Posterior vena cava (tissue), 2 donors: ENCODE measurements around the gene TGIF1. TPM values are rescaled to one million over a fixed set of nuclear protein-coding genes. Genes with fewer than 3 reads are reported as not detected.

ENCODE experiments used
- DNase-seq: peaks from one replicate; pipeline ENCODE4 v3.0.0-alpha.2; 2020; ENCODE audit warnings: low spot score
- intact Hi-C, 2 donors: fragments of 100-400 bp; cut with DNase I; formaldehyde crosslinking; loops; one replicate each; pipeline versions ENCODE4 v1.14.1 to v1.14.2; 2022 to 2023
- total RNA-seq, 2 donors: library from RNA; stranded (reverse); fragmentation: NEBNext Ultra II Directional; extraction: Animal tissue kit (Norgen Biotek cat#: 25700); gene quantifications; one replicate each; pipeline ENCODE4 v1.2.1, GENCODE V29; 2021
- donor health status: DM: yes; HTN: yes; CAD: no.
- donor health status: DM: yes; HTN: yes; CAD: no.

The TGIF1 gene
- total RNA-seq, 2 donors from 2014 or later = 25.9 to 30.0 TPM

DNA sequence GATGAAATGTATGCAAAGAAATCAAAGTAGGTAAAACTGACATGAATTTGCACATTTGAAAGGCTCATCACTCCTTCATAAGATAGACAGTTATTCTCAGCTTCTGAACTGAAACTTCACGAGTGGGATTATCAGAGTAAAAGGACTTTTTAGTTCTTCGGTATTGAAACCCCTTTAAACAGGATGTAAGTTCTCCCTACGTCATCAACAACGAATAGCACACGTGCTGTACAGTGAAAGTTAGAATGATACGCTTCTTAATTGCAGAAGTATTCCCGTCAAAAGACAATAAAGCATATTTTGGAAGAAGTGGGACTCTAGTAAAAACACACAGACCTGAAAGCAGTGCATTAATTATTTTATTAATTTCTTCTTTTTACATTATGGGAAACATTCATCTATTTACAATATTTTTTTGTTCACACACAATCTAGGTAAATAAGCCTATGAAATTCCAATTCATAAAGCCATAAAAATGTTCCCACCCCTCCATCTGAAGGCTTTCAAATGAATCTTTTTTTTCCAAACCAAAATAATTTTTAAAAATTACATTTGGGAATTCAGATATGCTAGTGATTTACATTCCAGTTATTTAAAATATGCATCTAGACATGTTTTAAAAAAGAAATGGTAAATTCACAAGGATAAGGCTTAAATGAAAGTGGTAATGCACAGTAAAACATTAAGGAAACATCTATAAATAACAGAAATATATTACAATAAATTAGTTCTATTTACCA lies 45.9 kb downstream of the TGIF1 start:
- intact Hi-C loops = no loop called here

DNA sequence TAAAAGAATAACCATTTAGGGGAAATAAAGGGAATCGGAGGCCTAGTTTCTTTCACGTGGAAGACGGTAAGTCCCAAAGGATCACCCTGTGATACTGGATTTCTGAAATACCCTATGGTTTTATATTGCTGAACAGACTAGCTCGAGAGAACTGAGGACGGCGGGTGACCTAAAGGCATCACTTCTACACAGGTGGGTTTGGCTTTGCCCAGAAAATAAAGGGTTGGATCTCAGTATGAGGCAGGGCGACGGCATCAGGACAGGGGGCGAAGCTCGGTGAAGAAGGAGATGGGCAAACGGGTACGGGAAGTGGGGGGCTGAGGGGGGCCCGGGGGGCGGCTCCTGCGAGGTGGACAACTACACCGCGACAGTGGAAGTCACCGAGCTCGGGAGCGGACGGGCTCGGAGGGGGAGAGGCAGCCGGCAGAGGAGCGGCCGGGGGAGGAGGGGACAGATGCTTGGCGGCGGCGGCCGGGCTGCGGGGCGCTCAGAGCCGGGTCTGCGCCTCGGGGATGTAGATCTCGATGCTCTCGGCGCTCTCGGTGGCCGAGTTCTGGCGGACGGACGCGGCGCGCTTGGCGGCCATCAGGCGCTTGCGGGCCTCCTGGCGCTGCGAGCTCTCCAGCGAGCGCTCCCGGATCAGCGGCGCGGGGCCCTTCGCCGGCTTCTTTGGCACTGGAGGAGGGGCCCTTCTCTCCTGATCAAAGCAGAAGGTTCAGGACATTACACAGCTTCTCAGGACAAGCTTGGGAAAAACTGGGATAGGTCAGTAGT lies 48.9 kb downstream of the TGIF1 start:
- intact Hi-C loops = no loop called here
- DNase-seq = peak; percentile 83

More for the DNA sequence above, 45.9 kb downstream of the TGIF1 start:
- no peak for DNase-seq

DNA sequence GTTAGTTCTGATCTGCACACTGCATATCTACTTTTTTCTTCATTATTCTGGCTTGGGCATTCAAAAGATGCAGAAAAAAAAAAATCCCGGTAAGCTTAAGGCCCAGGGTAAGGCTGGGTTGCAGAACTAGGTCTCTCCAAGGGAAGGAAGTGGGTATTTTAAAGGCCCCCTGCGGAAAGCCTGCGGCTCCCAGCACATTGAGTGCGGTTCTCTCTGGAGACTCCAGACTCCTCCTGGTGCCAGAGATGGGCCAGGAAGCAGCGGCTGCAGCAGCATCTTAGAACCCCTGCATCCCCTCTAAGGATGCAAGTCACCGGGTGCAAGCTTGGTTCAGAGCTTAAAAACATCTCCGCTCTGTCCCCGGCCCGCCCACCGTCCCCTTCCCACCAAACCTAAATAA lies 49.5 kb downstream of the TGIF1 start:
- intact Hi-C loops = no loop called here
- no peak for DNase-seq

DNA sequence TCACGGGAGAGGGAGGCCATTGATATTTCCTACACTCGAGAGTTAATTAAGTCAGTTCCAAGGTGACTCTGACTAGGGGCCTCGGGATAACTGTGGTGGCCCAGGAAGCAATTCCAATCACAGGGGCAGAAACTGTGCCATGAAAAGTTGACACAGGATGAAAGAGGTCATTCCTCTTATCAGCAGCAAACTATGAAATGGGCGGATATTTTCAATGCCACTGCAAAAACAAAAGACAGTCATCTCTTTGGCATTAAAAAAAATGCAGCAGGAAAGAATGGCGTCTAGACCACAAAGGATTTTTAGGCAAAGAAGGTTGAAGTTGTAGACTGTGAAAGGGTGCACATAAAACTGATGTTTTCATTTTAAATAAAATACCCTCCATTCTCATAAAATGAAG lies 50.0 kb downstream of the TGIF1 start:
- intact Hi-C loops = loop anchor here in 1 of 2 donors (5.0 kb wide), 1 partner anchor 48 kb away; the partner anchor contains the start of gene TGIF1
- DNase-seq = no peak

DNA sequence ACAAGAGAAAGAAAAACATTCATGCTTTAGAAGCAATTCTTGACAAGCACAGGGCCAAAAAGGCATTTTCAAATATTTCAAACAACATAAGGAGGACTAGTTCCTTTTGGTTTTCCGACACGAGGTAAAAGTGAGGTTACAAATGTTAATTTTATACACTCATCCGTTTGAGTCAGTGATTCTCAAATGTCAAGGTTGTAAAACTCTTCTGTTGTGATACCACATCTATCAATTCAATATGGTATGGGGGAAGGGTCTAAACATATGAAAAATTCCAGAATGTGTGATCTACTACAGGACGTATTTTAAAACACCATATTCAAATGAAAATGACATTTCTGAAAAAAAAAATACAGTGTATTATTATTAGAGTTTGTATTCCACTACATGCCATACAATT lies 52.7 kb downstream of the TGIF1 start:
- DNase-seq = no peak
- intact Hi-C loops = loop anchor here in 1 of 2 donors (5.0 kb wide), 1 partner anchor 50 kb away; the partner anchor contains the start of gene TGIF1

DNA sequence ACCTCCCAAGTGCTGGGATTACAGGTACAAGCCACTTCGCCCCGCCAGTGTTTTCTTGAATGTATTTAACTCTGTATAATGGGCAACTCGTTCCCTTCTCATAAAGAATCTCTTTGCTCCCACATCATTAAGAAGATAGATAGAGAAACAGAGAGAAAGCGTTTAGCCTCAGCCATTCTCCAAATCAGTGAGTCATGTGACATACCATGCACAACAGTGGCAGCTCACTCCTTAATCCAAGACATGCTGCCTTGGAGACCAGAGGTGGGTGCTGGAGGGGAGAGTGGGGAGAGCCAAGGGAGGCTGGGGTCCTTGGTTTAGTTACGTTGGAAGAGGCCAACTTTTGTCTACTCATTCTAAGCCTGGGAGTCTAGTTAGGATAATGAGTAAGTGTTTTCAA lies 54.7 kb downstream of the TGIF1 start:
- intact Hi-C loops = loop anchor here in 1 of 2 donors (5.0 kb wide), 1 partner anchor 52 kb away; the partner anchor contains the start of gene TGIF1

DNA sequence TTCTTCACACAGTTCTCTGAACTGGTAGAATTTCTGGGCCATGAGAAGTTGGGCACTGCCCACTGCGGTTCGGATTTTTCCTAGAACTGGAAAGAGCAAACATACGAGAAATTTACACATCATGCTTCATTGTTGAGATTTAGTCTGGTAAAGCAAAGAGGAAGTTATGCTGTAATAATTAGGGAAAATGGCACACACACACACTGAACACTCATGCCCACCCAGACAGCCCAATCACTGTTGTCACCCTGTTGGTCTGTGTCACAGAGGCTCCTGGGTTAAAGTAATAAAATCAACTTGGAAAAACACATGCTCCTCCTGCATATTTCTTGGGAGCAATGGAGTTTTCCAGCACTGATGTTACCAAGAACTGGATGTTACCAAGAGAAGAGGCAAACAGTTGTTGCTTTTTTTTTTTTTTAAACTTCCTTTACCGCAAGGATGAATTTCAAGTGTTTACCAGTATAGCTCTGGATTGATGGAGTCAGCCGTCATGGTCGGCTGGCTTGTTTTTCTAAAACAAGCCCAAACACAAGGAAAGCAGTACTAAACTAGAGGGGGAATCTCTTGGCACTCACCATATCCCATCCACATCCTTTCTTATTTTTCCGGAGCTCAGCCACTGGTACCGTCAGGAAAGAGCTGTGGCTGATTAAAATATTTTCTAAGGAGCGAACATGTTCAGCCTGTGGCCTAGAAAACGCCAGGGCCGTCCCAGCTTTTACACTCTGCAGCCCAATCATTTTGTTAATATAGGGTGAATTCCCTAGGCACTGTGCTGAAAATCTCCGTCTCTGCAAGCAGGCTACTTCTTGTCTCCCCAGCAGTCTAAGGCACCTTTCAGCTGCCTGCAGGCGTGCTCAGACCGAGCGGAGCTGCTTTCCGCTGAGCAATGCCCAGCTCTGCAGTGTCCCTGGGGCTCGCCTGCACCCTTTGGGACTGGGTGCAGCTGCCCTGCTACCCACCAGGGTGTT lies 58.9 kb downstream of the TGIF1 start:
- intact Hi-C loops = no loop called here
- DNase-seq = no peak

More for the DNA sequence above, 54.7 kb downstream of the TGIF1 start:
- no peak for DNase-seq

Other genes with a start within 250 kb of the TGIF1 start
- gene MYOM1, start 230.2 kb upstream of the TGIF1 start, total RNA-seq = 10 to 100 TPM; 32.0 to 42.1 TPM
- gene MYL12A, start 202.4 kb upstream of the TGIF1 start, total RNA-seq = 100 to 1,000 TPM; 331 to 410 TPM
- 100 to 1,000 TPM; 243 to 267 TPM for gene MYL12B, start 188.0 kb upstream of the TGIF1 start, total RNA-seq